Osteoblast (primary cell): ENCODE measurements around the gene ENDOD1. TPM values are rescaled to one million over a fixed set of nuclear protein-coding genes. Genes with fewer than 3 reads are reported as not detected.

Experiments
- DNase-seq: peaks from one replicate; pipeline ENCODE4 v3.0.0; 2011; ENCODE audit warnings: low spot score, mixed read lengths; ENCODE audit not compliant: insufficient read length; ENCODE audit errors: missing footprints
- H2AFZ ChIP-seq: 2 replicates; pipeline ENCODE4 v1.6.0; 2011; ENCODE audit warnings: mild to moderate bottlenecking, low read length
- H3K27ac ChIP-seq: 2 replicates; pipeline ENCODE4 v1.5.1; 2011; ENCODE audit warnings: mild to moderate bottlenecking, low read depth, low read length, moderate library complexity
- H3K27me3 ChIP-seq: 2 replicates; pipeline ENCODE4 v1.6.0; 2012; ENCODE audit warnings: mild to moderate bottlenecking, control low read depth, inconsistent platforms, low read length, moderate library complexity; ENCODE audit not compliant: insufficient read depth
- H3K36me3 ChIP-seq: 2 replicates; pipeline ENCODE4 v1.5.1; 2011; ENCODE audit warnings: mild to moderate bottlenecking, low read length, control low read depth, moderate library complexity; ENCODE audit not compliant: insufficient read depth
- H3K4me1 ChIP-seq: 2 replicates; pipeline ENCODE4 v1.5.1; 2011; ENCODE audit warnings: mild to moderate bottlenecking, low read length, control low read depth, moderate library complexity; ENCODE audit not compliant: insufficient read depth
- H3K4me2 ChIP-seq: 2 replicates; pipeline ENCODE4 v1.6.0; 2011; ENCODE audit warnings: mild to moderate bottlenecking, low read length; ENCODE audit not compliant: insufficient read depth
- H3K4me3 ChIP-seq: fragments of 200-600 bp; sonication (generic); 3 replicates; pipeline ENCODE4 v1.5.1; 2012; ENCODE audit warnings: mild to moderate bottlenecking, low read length, inconsistent platforms; ENCODE audit not compliant: insufficient read depth
- H3K79me2 ChIP-seq: 2 replicates; pipeline ENCODE4 v1.6.0; 2012; ENCODE audit warnings: mild to moderate bottlenecking, low read length, control low read depth, inconsistent platforms; ENCODE audit not compliant: insufficient read depth
- H3K9me3 ChIP-seq: 2 replicates; pipeline ENCODE4 v1.5.1; 2011; ENCODE audit warnings: low read depth, low read length, control low read depth
- H4K20me1 ChIP-seq: 2 replicates; pipeline ENCODE4 v1.6.0; 2012; ENCODE audit warnings: mild to moderate bottlenecking, low read length, control low read depth; ENCODE audit not compliant: insufficient read depth
- total RNA-seq: library from RNA; depleted of rRNA; stranded (reverse); fragments of >200 nt; gene quantifications from 2 replicates; pipeline ENCODE4 v1.2.3, GENCODE V29; 2012
- TF ChIP-seq, protein P1 (sequence below): IDR thresholded peaks from 2 replicates; pipeline ENCODE4 v1.5.1; 2011; ENCODE audit warnings: mild to moderate bottlenecking, low read depth, low read length, moderate library complexity; ENCODE audit errors: extremely low read depth

The ENDOD1 gene, protein sequence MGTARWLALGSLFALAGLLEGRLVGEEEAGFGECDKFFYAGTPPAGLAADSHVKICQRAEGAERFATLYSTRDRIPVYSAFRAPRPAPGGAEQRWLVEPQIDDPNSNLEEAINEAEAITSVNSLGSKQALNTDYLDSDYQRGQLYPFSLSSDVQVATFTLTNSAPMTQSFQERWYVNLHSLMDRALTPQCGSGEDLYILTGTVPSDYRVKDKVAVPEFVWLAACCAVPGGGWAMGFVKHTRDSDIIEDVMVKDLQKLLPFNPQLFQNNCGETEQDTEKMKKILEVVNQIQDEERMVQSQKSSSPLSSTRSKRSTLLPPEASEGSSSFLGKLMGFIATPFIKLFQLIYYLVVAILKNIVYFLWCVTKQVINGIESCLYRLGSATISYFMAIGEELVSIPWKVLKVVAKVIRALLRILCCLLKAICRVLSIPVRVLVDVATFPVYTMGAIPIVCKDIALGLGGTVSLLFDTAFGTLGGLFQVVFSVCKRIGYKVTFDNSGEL
- 43.0 and 44.2 TPM in 2 replicates for total RNA-seq

DNA sequence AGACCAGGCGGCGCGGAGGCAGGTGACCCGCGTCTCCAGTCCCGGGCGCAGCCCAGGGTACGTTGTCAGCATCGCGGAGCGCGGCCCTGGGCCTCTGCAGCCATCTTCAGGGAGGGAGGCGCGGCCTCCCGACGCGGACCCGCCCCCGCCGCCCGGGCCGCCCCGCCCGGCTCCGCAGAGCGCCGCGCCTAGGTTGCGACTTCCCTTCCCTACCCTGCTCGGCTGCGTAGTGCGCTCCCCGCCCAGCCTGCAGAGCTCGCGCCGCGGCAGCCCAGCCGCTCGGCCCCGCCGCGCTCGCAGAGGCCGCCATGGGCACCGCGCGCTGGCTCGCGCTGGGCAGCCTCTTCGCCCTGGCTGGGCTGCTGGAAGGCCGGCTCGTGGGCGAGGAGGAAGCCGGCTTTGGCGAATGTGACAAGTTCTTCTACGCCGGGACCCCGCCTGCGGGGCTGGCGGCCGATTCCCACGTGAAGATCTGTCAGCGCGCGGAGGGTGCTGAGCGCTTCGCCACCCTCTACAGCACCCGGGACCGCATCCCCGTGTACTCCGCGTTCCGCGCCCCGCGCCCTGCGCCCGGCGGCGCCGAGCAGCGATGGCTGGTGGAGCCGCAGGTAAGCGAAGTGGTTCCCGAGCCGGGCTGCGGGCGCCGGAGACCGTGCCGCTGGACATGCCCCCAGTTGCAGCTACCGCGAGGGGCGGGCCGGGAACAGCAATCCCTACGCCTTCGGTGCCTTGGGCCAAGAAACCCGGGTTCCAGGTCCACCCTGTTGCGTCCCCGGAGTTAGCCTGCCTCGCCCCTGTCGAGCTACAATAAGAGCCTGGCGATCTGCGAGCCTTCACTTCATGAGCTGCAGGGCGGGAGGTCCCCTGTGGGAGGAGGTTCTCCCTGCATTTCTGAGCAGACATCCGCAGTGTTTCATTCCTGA lies at the start of gene ENDOD1:
TSS of gene ENDOD1 (plus strand) at position 227 of the 923 bp plus-strand sequence. CDS start at position 309, 82 bp downstream.
- H3K27me3 ChIP-seq: no peaks in the 10 kb centered on the region
- H3K79me2 ChIP-seq: peaks cover 25% of the 10 kb centered on the region
- H4K20me1 ChIP-seq: peaks cover 9% of the 10 kb centered on the region
- peaks cover 33% of the 10 kb centered on the region for H3K4me1 ChIP-seq
- peak within 1 kb of the TSS; percentile 92 for H3K4me2 ChIP-seq
- TF ChIP-seq, protein P1, sequence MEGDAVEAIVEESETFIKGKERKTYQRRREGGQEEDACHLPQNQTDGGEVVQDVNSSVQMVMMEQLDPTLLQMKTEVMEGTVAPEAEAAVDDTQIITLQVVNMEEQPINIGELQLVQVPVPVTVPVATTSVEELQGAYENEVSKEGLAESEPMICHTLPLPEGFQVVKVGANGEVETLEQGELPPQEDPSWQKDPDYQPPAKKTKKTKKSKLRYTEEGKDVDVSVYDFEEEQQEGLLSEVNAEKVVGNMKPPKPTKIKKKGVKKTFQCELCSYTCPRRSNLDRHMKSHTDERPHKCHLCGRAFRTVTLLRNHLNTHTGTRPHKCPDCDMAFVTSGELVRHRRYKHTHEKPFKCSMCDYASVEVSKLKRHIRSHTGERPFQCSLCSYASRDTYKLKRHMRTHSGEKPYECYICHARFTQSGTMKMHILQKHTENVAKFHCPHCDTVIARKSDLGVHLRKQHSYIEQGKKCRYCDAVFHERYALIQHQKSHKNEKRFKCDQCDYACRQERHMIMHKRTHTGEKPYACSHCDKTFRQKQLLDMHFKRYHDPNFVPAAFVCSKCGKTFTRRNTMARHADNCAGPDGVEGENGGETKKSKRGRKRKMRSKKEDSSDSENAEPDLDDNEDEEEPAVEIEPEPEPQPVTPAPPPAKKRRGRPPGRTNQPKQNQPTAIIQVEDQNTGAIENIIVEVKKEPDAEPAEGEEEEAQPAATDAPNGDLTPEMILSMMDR: no peak
- peak within 1 kb of the TSS; percentile 47 for H3K27ac ChIP-seq
- peak within 1 kb of the TSS; percentile 84 for H3K4me3 ChIP-seq
- H3K36me3 ChIP-seq: no peaks in the 10 kb centered on the region
- no peaks in the 10 kb centered on the region for H3K9me3 ChIP-seq
- H2AFZ ChIP-seq: peak within 1 kb of the TSS; percentile 92
- peak; percentile 97 for DNase-seq

DNA sequence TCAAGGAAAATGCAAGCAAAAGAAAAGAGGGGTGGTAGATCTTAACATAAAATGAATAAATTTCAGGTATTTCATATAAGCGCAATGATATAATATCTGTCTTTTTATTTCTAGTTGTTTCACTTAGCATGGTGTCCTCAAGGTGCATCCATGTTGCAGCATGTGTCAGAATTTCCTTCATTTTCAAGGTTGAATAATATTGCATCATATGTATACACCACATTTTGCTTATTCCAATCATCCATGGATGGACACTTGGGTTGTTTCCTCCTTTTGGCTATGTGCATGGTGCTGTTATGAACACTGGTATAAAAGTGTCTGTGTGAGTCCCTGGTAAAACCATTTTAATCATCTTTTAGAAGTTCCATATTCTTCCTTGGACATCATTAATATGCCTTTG lies 47.4 kb upstream of the ENDOD1 start:
- Histone ChIP-seq H3K27me3 (peaks cover 39% of the 10 kb centered on the region), H3K79me2 (no peaks in the 10 kb centered on the region), H4K20me1 (no peaks in the 10 kb centered on the region), H3K9me3 (no peaks in the 10 kb centered on the region), H3K36me3 (no peaks in the 10 kb centered on the region), H3K4me2 (no peak overlapping the region), H3K27ac (no peak overlapping the region), H2AFZ (no peak overlapping the region), H3K4me3 (no peak overlapping the region), H3K4me1 (no peaks in the 10 kb centered on the region)
- TF ChIP-seq, protein P1: no peak
- DNase-seq: no peak

GRCh38 chr11:95042906-95043305 lies 46.7 kb upstream of the ENDOD1 start:
- Histone ChIP-seq H2AFZ (no peak overlapping the region), H3K79me2 (no peaks in the 10 kb centered on the region)

More at GRCh38 chr11:95042906-95043305, 46.7 kb upstream of the ENDOD1 start:
- Histone ChIP-seq H3K4me3 (no peak overlapping the region), H3K9me3 (no peaks in the 10 kb centered on the region), H4K20me1 (no peaks in the 10 kb centered on the region), H3K27ac (no peak overlapping the region), H3K4me2 (no peak overlapping the region), H3K4me1 (no peaks in the 10 kb centered on the region), H3K36me3 (no peaks in the 10 kb centered on the region), H3K27me3 (peaks cover 39% of the 10 kb centered on the region)
- DNase-seq: no peak
- TF ChIP-seq, protein P1: no peak
